ENCODE measurements around the gene ADD2.

The ADD2 gene

DNA sequence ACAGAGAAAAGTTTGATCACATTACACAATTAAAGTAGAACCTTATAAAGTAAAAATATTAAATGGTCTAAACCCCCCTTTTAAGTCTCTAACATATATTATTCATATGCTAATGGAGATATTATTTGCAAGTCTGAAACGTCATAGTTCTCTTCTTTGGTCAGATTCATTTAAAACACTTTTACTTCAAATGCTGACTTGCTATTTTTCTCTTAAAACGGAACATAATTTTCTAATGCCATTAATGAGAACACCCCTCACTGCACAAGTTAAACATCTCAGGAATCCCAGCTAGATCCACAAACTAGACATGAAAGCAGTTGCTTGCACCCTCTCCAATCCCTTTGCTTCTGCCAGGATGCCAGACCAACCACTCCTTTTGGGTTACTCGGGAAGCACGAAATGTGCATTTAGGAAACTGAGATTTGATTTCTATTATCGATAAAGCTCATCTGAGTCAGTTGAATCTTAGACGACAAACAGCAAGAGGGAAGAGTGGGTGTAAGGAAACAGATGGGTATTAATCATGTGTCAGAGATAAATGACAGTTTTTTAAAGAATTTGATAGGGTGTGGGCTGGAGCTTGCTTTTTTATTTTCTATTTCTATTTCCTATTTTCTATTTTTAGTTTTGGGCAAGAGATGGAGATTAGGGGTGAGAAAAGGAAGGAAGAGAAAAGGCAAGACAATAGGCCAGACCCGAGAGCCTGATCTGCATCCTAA is 1.5 kb downstream of the ADD2 start:
- 18% methylated on average over 6 of the region's 7 CpGs for WGBS
- Histone ChIP-seq H3K9me3 (ENCODE audit: control insufficient read depth, low read length) (no peaks in the 10 kb centered on the region), H3K36me3 (ENCODE audit: control insufficient read depth in 1 of 2, insufficient read depth in 2 of 2, low read depth in 1 of 2, low read length in 2 of 2) (no peaks in the 10 kb centered on the region), H2BK12ac (ENCODE audit: low read length in 2 of 2) (no peak overlapping the region), H3K9ac (ENCODE audit: low read length) (no peak overlapping the region), H2BK5ac (ENCODE audit: low read depth, low read length, poor library complexity, severe bottlenecking) (no peak overlapping the region), H3K23ac (ENCODE audit: low read length in 2 of 2) (no peak overlapping the region), H2AK5ac (ENCODE audit: low read length, severe bottlenecking) (no peak overlapping the region), H3K4me2 (ENCODE audit: low read length, poor library complexity, severe bottlenecking) (no peak overlapping the region), H3K79me1 (replicated peaks; ENCODE audit: low read length, poor library complexity, severe bottlenecking) (no peaks in the 10 kb centered on the region), H2BK15ac (ENCODE audit: low read depth, poor library complexity, severe bottlenecking) (no peak overlapping the region), H3K4me1 (ENCODE audit: control insufficient read depth, insufficient read depth, low read depth, low read length) (peaks cover 15% of the 10 kb centered on the region), H3K27ac (ENCODE audit: low read length, poor library complexity, severe bottlenecking) (no peak overlapping the region), H3K27me3 (ENCODE audit: control insufficient read depth in 1 of 2, insufficient read depth in 1 of 2, low read length in 2 of 2) (peaks cover 62 to 69% of the 10 kb centered on the region in 2 experiments), H4K8ac (ENCODE audit: low read length) (no peak overlapping the region), H3K18ac (ENCODE audit: low read depth in 1 of 2, low read length in 2 of 2) (no peak overlapping the region), H3K4ac (ENCODE audit: low read depth in 1 of 2, low read length in 2 of 2) (no peak overlapping the region), H2BK120ac (ENCODE audit: low read depth, low read length) (no peak overlapping the region), H4K91ac (ENCODE audit: low read length) (no peak overlapping the region), H3K14ac (ENCODE audit: low read length in 2 of 2) (no peak overlapping the region), H2AFZ (ENCODE audit: low read depth, low read length) (no peak overlapping the region), H3K4me3 (ENCODE audit: insufficient read depth in 1 of 2, low read depth in 1 of 2, low read length in 2 of 2) (peak overlapping the region in 1 of 2 experiments; percentile 70)
- no peak for DNase-seq

DNA sequence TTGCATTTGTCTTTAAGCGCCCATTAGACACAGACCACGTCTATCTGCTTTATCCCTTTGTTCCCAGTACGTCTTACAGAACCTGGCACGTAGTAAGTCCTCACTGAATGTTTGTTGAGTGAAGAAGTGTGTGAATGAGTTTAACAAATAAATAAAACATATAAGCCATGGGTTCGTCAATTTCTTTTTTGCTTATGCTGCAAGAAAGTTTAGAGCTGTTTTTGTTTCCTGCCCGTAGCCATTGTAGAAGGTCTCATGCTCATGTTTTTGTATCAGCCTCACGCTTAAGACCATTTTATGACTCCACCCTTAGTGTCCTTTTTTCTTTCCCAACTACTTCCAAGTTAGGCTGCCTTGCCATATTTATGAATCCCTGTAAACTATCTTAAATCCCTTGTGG is 2.5 kb downstream of the ADD2 start:
- no peak overlapping the region for H3K27ac ChIP-seq (ENCODE audit: low read length, poor library complexity, severe bottlenecking)
- no peaks in the 10 kb centered on the region for H3K9me3 ChIP-seq (ENCODE audit: control insufficient read depth, low read length)
- no peak overlapping the region for H3K23ac ChIP-seq (ENCODE audit: low read length in 2 of 2)
- no peak overlapping the region for H4K91ac ChIP-seq (ENCODE audit: low read length)
- no peak overlapping the region for H2AK5ac ChIP-seq (ENCODE audit: low read length, severe bottlenecking)
- no peak for DNase-seq
- H3K4me2 ChIP-seq (ENCODE audit: low read length, poor library complexity, severe bottlenecking), result no peak overlapping the region
- peaks cover 15% of the 10 kb centered on the region for H3K4me1 ChIP-seq (ENCODE audit: control insufficient read depth, insufficient read depth, low read depth, low read length)
- H3K79me1 ChIP-seq (replicated peaks; ENCODE audit: low read length, poor library complexity, severe bottlenecking), result no peaks in the 10 kb centered on the region
- no peak overlapping the region for H3K4me3 ChIP-seq (ENCODE audit: insufficient read depth in 1 of 2, low read depth in 1 of 2, low read length in 2 of 2)
- H3K14ac ChIP-seq (ENCODE audit: low read length in 2 of 2), result no peak overlapping the region
- WGBS, result 82% methylated on average over 5 of the region's 7 CpGs
- H2BK5ac ChIP-seq (ENCODE audit: low read depth, low read length, poor library complexity, severe bottlenecking), result no peak overlapping the region
- H2AFZ ChIP-seq (ENCODE audit: low read depth, low read length), result no peak overlapping the region
- H3K18ac ChIP-seq (ENCODE audit: low read depth in 1 of 2, low read length in 2 of 2), result no peak overlapping the region
- H2BK15ac ChIP-seq (ENCODE audit: low read depth, poor library complexity, severe bottlenecking), result no peak overlapping the region
- H3K27me3 ChIP-seq (ENCODE audit: control insufficient read depth in 1 of 2, insufficient read depth in 1 of 2, low read length in 2 of 2), result peaks cover 53 to 61% of the 10 kb centered on the region in 2 experiments
- no peak overlapping the region for H2BK120ac ChIP-seq (ENCODE audit: low read depth, low read length)
- no peak overlapping the region for H3K9ac ChIP-seq (ENCODE audit: low read length)
- no peak overlapping the region for H3K4ac ChIP-seq (ENCODE audit: low read depth in 1 of 2, low read length in 2 of 2)
- H4K8ac ChIP-seq (ENCODE audit: low read length), result no peak overlapping the region
- no peak overlapping the region for H2BK12ac ChIP-seq (ENCODE audit: low read length in 2 of 2)
- no peaks in the 10 kb centered on the region for H3K36me3 ChIP-seq (ENCODE audit: control insufficient read depth in 1 of 2, insufficient read depth in 2 of 2, low read depth in 1 of 2, low read length in 2 of 2)

DNA sequence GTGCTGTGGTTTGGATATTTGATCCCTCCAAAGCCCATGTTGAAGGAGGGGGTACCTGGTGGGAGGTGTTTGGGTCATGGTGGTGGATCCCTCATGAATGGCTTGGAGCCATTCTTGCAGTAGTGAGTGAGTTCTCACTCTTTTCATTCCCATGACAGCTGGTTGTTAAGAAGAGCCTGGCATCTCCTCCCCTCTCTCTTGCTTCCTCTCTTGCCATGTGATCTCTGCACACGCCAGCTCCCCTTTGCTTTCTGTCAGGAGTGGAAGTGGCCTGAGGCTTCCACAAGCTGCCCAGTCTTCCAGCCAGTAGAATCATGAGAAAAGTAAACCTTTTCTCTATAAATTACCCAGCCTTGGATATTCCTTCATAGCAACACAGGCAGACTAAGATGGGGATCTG is 8.6 kb downstream of the ADD2 start:
- Histone ChIP-seq H3K9me3 (ENCODE audit: control insufficient read depth, low read length) (no peaks in the 10 kb centered on the region), H3K4ac (ENCODE audit: low read depth in 1 of 2, low read length in 2 of 2) (no peak overlapping the region), H3K9ac (ENCODE audit: low read length) (no peak overlapping the region), H3K27ac (ENCODE audit: low read length, poor library complexity, severe bottlenecking) (no peak overlapping the region), H2BK12ac (ENCODE audit: low read length in 2 of 2) (no peak overlapping the region), H2BK5ac (ENCODE audit: low read depth, low read length, poor library complexity, severe bottlenecking) (no peak overlapping the region), H3K4me2 (ENCODE audit: low read length, poor library complexity, severe bottlenecking) (no peak overlapping the region), H4K91ac (ENCODE audit: low read length) (no peak overlapping the region), H4K8ac (ENCODE audit: low read length) (no peak overlapping the region), H3K14ac (ENCODE audit: low read length in 2 of 2) (no peak overlapping the region), H3K23ac (ENCODE audit: low read length in 2 of 2) (no peak overlapping the region), H3K79me1 (replicated peaks; ENCODE audit: low read length, poor library complexity, severe bottlenecking) (no peaks in the 10 kb centered on the region), H3K27me3 (ENCODE audit: control insufficient read depth in 1 of 2, insufficient read depth in 1 of 2, low read length in 2 of 2) (peaks cover 20 to 58% of the 10 kb centered on the region in 2 experiments), H3K18ac (ENCODE audit: low read depth in 1 of 2, low read length in 2 of 2) (no peak overlapping the region), H3K4me3 (ENCODE audit: insufficient read depth in 1 of 2, low read depth in 1 of 2, low read length in 2 of 2) (no peak overlapping the region), H2BK15ac (ENCODE audit: low read depth, poor library complexity, severe bottlenecking) (no peak overlapping the region), H3K36me3 (ENCODE audit: control insufficient read depth in 1 of 2, insufficient read depth in 2 of 2, low read depth in 1 of 2, low read length in 2 of 2) (no peaks in the 10 kb centered on the region), H2BK120ac (ENCODE audit: low read depth, low read length) (no peak overlapping the region), H2AFZ (ENCODE audit: low read depth, low read length) (no peak overlapping the region), H2AK5ac (ENCODE audit: low read length, severe bottlenecking) (no peak overlapping the region), H3K4me1 (ENCODE audit: control insufficient read depth, insufficient read depth, low read depth, low read length) (no peaks in the 10 kb centered on the region)
- WGBS, result 86% methylated on average over 1 of the region's 1 CpG
- DNase-seq, result no peak

GRCh38 chr2:70757966-70758365 is 10.0 kb downstream of the ADD2 start:
- H3K14ac ChIP-seq (ENCODE audit: low read length in 2 of 2), result no peak overlapping the region
- H3K4me1 ChIP-seq (ENCODE audit: control insufficient read depth, insufficient read depth, low read depth, low read length), result no peaks in the 10 kb centered on the region
- no peak overlapping the region for H2AK5ac ChIP-seq (ENCODE audit: low read length, severe bottlenecking)
- no peak overlapping the region for H3K27ac ChIP-seq (ENCODE audit: low read length, poor library complexity, severe bottlenecking)
- H3K4me2 ChIP-seq (ENCODE audit: low read length, poor library complexity, severe bottlenecking), result no peak overlapping the region
- H3K4me3 ChIP-seq (ENCODE audit: insufficient read depth in 1 of 2, low read depth in 1 of 2, low read length in 2 of 2), result no peak overlapping the region
- DNase-seq, result no peak
- H3K23ac ChIP-seq (ENCODE audit: low read length in 2 of 2), result no peak overlapping the region
- H2BK15ac ChIP-seq (ENCODE audit: low read depth, poor library complexity, severe bottlenecking), result no peak overlapping the region
- no peak overlapping the region for H3K9ac ChIP-seq (ENCODE audit: low read length)
- no peak overlapping the region for H3K18ac ChIP-seq (ENCODE audit: low read depth in 1 of 2, low read length in 2 of 2)
- H2AFZ ChIP-seq (ENCODE audit: low read depth, low read length), result no peak overlapping the region
- H3K79me1 ChIP-seq (replicated peaks; ENCODE audit: low read length, poor library complexity, severe bottlenecking), result no peaks in the 10 kb centered on the region
- H4K91ac ChIP-seq (ENCODE audit: low read length), result no peak overlapping the region
- 92% methylated on average over 7 of the region's 7 CpGs for WGBS
- H3K4ac ChIP-seq (ENCODE audit: low read depth in 1 of 2, low read length in 2 of 2), result no peak overlapping the region
- no peaks in the 10 kb centered on the region for H3K9me3 ChIP-seq (ENCODE audit: control insufficient read depth, low read length)
- peaks cover 18 to 62% of the 10 kb centered on the region in 2 experiments for H3K27me3 ChIP-seq (ENCODE audit: control insufficient read depth in 1 of 2, insufficient read depth in 1 of 2, low read length in 2 of 2)
- H2BK5ac ChIP-seq (ENCODE audit: low read depth, low read length, poor library complexity, severe bottlenecking), result no peak overlapping the region
- no peak overlapping the region for H2BK12ac ChIP-seq (ENCODE audit: low read length in 2 of 2)
- H2BK120ac ChIP-seq (ENCODE audit: low read depth, low read length), result no peak overlapping the region
- no peaks in the 10 kb centered on the region for H3K36me3 ChIP-seq (ENCODE audit: control insufficient read depth in 1 of 2, insufficient read depth in 2 of 2, low read depth in 1 of 2, low read length in 2 of 2)
- no peak overlapping the region for H4K8ac ChIP-seq (ENCODE audit: low read length)

Data from mesenchymal stem cell (in vitro differentiated cells and primary cell).